HEK293T (cell line): ENCODE data around the gene SLC66A2.

Experiments
- ARNT ChIP-seq: fragments of 450-650 bp; IDR thresholded peaks from 2 replicates; pipeline ENCODE4 v1.6.1; 2017; ENCODE audit warnings: mild to moderate bottlenecking
- BHLHE40 ChIP-seq: fragments of 450-650 bp; IDR thresholded peaks from 2 replicates; pipeline ENCODE4 v1.6.1; 2016; ENCODE audit warnings: mild to moderate bottlenecking, moderate library complexity, borderline replicate concordance
- CTBP1 ChIP-seq: fragments of 450-650 bp; IDR thresholded peaks from 2 replicates; pipeline ENCODE4 v1.6.1; 2016; ENCODE audit warnings: borderline replicate concordance
- ELF4 ChIP-seq: fragments of 450-650 bp; IDR thresholded peaks from 2 replicates; pipeline ENCODE4 v1.6.1; 2017; ENCODE audit warnings: antibody characterized with exemption
- FOXA1 ChIP-seq: fragments of 450-650 bp; IDR thresholded peaks from 2 replicates; pipeline ENCODE4 v1.6.1; 2016; ENCODE audit warnings: mild to moderate bottlenecking
- FOXK2 ChIP-seq: fragments of 450-650 bp; IDR thresholded peaks from 2 replicates; pipeline ENCODE4 v1.6.1; 2016; ENCODE audit warnings: mild to moderate bottlenecking
- FOXM1 ChIP-seq: fragments of 450-650 bp; IDR thresholded peaks from 2 replicates; pipeline ENCODE4 v1.6.1; 2017; ENCODE audit warnings: mild to moderate bottlenecking, borderline replicate concordance
- HDGF ChIP-seq: fragments of 450-650 bp; IDR thresholded peaks from 2 replicates; pipeline ENCODE4 v1.6.1; 2017; ENCODE audit warnings: antibody characterized with exemption, borderline replicate concordance
- L3MBTL2 ChIP-seq: fragments of 450-650 bp; conservative IDR thresholded peaks from 2 replicates; pipeline ENCODE4 v1.6.1; 2016; ENCODE audit warnings: mild to moderate bottlenecking
- SP1 ChIP-seq: fragments of 450-650 bp; IDR thresholded peaks from 2 replicates; pipeline ENCODE4 v1.6.1; 2017
- SUZ12 ChIP-seq: fragments of 450-650 bp; IDR thresholded peaks from 2 replicates; pipeline ENCODE4 v1.6.1; 2016; ENCODE audit warnings: mild to moderate bottlenecking
- TARDBP ChIP-seq: fragments of 450-650 bp; IDR thresholded peaks from 2 replicates; pipeline ENCODE4 v1.6.1; 2016
- TF ChIP-seq, protein P1 (sequence below): fragments of 450-650 bp; IDR thresholded peaks from 2 replicates; pipeline ENCODE4 v1.6.1; 2016

DNA sequence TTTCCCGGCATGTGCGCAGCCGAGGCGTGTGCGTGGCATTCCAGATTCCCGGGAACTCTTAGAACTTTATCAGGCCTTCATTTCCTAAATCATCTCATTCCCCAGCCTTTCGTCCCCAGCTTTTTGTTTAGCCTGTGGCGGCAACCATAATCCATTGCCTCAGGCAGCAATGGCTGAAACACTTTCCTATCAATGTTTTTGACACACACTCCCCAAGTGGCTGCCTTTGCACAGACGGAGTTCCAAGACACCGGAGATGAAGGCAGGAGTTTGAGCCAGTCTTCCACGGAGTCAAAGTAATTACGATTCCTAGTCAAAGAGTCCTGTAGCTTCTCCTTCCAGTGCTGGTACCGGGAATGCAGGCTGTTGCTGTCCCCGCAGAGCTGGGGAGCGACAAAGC lies 88.9 kb downstream of the SLC66A2 start:
- TF ChIP-seq ELF4 (no peak), FOXM1 (no peak), CTBP1 (no peak), HDGF (no peak), BHLHE40 (no peak), ARNT (no peak), FOXK2 (no peak), FOXA1 (no peak), SP1 (no peak), TARDBP (no peak), L3MBTL2 (no peak), SUZ12 (no peak)
- TF ChIP-seq, protein P1, sequence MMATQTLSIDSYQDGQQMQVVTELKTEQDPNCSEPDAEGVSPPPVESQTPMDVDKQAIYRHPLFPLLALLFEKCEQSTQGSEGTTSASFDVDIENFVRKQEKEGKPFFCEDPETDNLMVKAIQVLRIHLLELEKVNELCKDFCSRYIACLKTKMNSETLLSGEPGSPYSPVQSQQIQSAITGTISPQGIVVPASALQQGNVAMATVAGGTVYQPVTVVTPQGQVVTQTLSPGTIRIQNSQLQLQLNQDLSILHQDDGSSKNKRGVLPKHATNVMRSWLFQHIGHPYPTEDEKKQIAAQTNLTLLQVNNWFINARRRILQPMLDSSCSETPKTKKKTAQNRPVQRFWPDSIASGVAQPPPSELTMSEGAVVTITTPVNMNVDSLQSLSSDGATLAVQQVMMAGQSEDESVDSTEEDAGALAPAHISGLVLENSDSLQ, result no peak
